ENCODE data around the gene TAS2R40.

TAS2R40 gene

DNA sequence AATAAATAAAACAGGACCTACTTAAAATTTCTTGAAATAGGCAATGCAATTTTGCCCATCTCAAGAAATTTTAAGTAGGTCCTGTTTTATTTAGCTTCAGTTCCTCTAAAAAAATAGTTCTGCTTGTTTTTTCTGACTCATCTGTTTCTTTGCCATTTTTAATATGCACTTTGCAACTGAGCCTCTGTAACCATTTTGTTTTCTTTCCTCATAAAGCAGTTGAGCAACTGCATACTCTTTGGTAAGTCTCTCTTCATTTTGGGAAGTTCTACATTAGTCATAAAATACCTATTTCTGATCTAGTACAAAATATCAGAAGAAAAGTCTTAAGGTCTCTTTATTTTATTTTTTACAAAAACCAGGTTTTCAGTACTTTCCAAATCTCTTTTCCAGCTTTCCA lies 18.0 kb downstream of the TAS2R40 start:
- H3K4me1 ChIP-seq (ENCODE audit: control extremely low read depth in 1 of 4, control insufficient read depth in 4 of 4, insufficient read depth in 4 of 4, low read length in 3 of 4) = peaks cover 4 to 22% (median 9%) of the 10 kb centered on the region in 4 experiments
- H3K36me3 ChIP-seq (ENCODE audit: control insufficient read depth in 4 of 4, insufficient read depth in 4 of 4, low read length in 3 of 4) = peaks cover 0 to 2% (median 0%) of the 10 kb centered on the region in 4 experiments
- H3K27me3 ChIP-seq (replicated peaks in 2 of 5; ENCODE audit: control insufficient read depth in 4 of 5, insufficient read depth in 5 of 5, low read length in 4 of 5) = no peaks in the 10 kb centered on the region
- no peak overlapping the region for H3K4me3 ChIP-seq (ENCODE audit: control insufficient read depth in 1 of 7, extremely low read depth in 1 of 7, insufficient read depth in 4 of 7, low read depth in 2 of 7, low read length in 6 of 7)
- H3K9me3 ChIP-seq (ENCODE audit: control extremely low read depth in 1 of 5, control insufficient read depth in 4 of 5, insufficient read depth in 2 of 5, low read depth in 1 of 5, low read length in 4 of 5) = peaks cover 0 to 12% (median 3%) of the 10 kb centered on the region in 5 experiments
- ChIA-PET CTCF (interaction anchor here (0.7 to 8.7 kb wide), 46 partner anchors 8 to 264 kb away, joined by 3 to 108 read pairs (median 4); partner anchors contain the start of genes CASP2, CLCN1 and GSTK1), POLR2A (interaction anchor here (0.6 kb wide), 1 partner anchor 494 kb away, joined by 3 read pairs; no protein-coding TSS in a partner anchor)
- DNase-seq = peak in 2 of 3 donors; percentile 57 to 60
- no peak overlapping the region for H3K27ac ChIP-seq (ENCODE audit: insufficient read depth in 1 of 2, low read depth in 1 of 2, low read length in 2 of 2, poor library complexity in 1 of 2, severe bottlenecking in 2 of 2)

DNA sequence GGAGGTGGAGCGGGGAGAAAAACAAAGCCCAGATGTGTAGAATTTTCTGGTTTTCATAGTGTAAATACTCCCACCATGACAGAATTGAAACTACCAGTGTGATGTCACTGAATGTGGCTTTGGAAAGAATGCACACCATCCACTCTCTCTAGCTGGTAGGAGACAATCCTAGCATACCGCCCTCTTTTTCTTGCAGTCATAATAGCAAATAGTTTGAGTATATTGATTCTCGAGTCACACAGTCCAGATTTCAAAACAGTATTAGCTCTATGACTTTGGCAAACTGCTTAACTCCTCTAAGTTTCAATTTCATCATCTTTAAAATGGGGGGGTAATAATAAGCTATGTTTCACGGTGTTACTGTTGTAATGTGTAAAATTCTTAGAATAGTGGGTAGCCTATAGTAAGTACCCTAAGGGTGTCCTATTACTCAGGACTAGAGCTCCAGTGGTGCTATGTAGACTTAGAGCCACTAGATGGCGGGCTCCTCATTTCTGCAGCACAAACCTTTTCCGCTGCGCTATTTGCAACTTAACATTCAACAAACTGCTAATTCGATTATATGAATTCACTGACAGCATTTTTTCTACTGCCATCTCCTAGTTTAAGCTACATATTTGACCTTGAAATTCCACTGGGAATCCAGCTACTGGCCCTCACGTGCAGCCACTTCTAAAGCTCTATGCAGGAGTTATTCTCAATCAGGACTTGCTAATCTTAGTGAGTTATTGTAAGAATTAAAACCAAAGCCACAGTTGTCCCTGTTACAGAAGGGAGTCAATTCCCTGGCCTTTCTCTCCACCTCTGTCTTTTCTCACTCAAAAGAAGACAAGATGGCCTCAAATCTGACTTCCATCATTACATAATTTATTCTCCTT lies 18.7 kb downstream of the TAS2R40 start:
- H3K36me3 ChIP-seq (ENCODE audit: control insufficient read depth in 4 of 4, insufficient read depth in 4 of 4, low read length in 3 of 4) = peaks cover 0 to 2% (median 0%) of the 10 kb centered on the region in 4 experiments
- peak; percentile 83 to 89 (median 88) for DNase-seq
- no peak overlapping the region for H3K27ac ChIP-seq (ENCODE audit: insufficient read depth in 1 of 2, low read depth in 1 of 2, low read length in 2 of 2, poor library complexity in 1 of 2, severe bottlenecking in 2 of 2)
- 0% methylated on average over 1 of the region's 9 CpGs for WGBS (ENCODE audit: insufficient coverage)
- no peak overlapping the region for H3K4me3 ChIP-seq (ENCODE audit: control insufficient read depth in 1 of 7, extremely low read depth in 1 of 7, insufficient read depth in 4 of 7, low read depth in 2 of 7, low read length in 6 of 7)
- POLR2A ChIA-PET = no interaction called here
- peaks cover 0 to 12% (median 3%) of the 10 kb centered on the region in 5 experiments for H3K9me3 ChIP-seq (ENCODE audit: control extremely low read depth in 1 of 5, control insufficient read depth in 4 of 5, insufficient read depth in 2 of 5, low read depth in 1 of 5, low read length in 4 of 5)
- H3K27me3 ChIP-seq (replicated peaks in 2 of 5; ENCODE audit: control insufficient read depth in 4 of 5, insufficient read depth in 5 of 5, low read length in 4 of 5) = no peaks in the 10 kb centered on the region
- peaks cover 4 to 24% (median 13%) of the 10 kb centered on the region in 4 experiments for H3K4me1 ChIP-seq (ENCODE audit: control extremely low read depth in 1 of 4, control insufficient read depth in 4 of 4, insufficient read depth in 4 of 4, low read length in 3 of 4)
- CTCF ChIA-PET = interaction anchor here (0.7 to 8.7 kb wide), 53 partner anchors 9 to 265 kb away, joined by 3 to 108 read pairs (median 5); partner anchors contain the start of genes CASP2, CLCN1, GSTK1 and TAS2R40

DNA sequence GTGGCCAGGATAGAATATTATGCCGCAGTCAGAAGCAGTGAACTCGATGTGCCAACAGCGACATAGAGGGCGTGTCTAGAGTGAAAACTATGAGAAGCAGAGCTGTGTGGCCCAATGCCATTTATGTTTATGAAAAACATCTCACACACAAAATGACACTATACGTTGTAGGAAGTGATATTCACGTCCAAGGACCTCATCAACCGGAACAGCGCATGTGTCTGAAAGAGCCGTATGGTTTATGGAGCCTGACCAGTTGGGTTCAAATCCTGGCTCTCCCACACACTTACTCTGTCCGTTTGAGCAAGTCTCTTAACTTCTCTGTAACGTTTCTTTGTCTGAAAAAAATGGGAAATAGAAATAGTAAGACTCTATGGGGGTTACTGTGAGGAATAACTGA lies 20.5 kb downstream of the TAS2R40 start:
- Histone ChIP-seq H3K27ac (ENCODE audit: insufficient read depth in 1 of 2, low read depth in 1 of 2, low read length in 2 of 2, poor library complexity in 1 of 2, severe bottlenecking in 2 of 2) (no peak overlapping the region), H3K4me3 (ENCODE audit: control insufficient read depth in 1 of 7, extremely low read depth in 1 of 7, insufficient read depth in 4 of 7, low read depth in 2 of 7, low read length in 6 of 7) (no peak overlapping the region), H3K4me1 (ENCODE audit: control extremely low read depth in 1 of 4, control insufficient read depth in 4 of 4, insufficient read depth in 4 of 4, low read length in 3 of 4) (peaks cover 4 to 26% (median 18%) of the 10 kb centered on the region in 4 experiments), H3K36me3 (ENCODE audit: control insufficient read depth in 4 of 4, insufficient read depth in 4 of 4, low read length in 3 of 4) (peaks cover 0 to 2% (median 0%) of the 10 kb centered on the region in 4 experiments), H3K9me3 (ENCODE audit: control extremely low read depth in 1 of 5, control insufficient read depth in 4 of 5, insufficient read depth in 2 of 5, low read depth in 1 of 5, low read length in 4 of 5) (no peaks in the 10 kb centered on the region), H3K27me3 (replicated peaks in 2 of 5; ENCODE audit: control insufficient read depth in 4 of 5, insufficient read depth in 5 of 5, low read length in 4 of 5) (no peaks in the 10 kb centered on the region)
- 95% methylated on average over 8 of the region's 11 CpGs for WGBS (ENCODE audit: insufficient coverage)
- ChIA-PET POLR2A (no interaction called here), CTCF (interaction anchor here (0.7 to 8.7 kb wide), 9 partner anchors 13 to 262 kb away, joined by 3 to 108 read pairs (median 3); no protein-coding TSS in a partner anchor)
- no peak for DNase-seq

DNA sequence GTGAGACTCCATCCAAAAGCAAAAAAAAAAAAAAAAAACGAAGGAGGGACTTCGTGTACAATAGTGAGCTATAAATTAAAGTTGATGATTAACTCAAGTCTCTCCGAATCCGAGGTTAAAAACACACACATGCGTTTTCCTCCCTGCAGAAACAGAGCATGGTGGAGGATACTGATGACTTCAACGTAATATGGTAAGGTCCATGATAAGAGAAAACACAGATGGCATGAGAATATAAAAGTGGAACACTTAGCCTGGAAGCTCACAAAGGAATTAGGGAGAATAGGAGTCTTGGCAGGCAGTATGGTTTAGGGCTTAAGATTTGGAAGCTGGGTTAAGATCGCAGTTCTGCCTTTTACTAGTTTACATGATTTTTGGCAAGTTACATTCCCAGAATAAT lies 21.3 kb downstream of the TAS2R40 start:
- H3K4me1 ChIP-seq (ENCODE audit: control extremely low read depth in 1 of 4, control insufficient read depth in 4 of 4, insufficient read depth in 4 of 4, low read length in 3 of 4) = peaks cover 4 to 26% (median 18%) of the 10 kb centered on the region in 4 experiments
- ChIA-PET POLR2A (no interaction called here), CTCF (interaction anchor here (0.7 to 8.7 kb wide), 10 partner anchors 10 to 172 kb away, joined by 3 to 108 read pairs (median 3); partner anchors contain the start of gene GSTK1)
- no peak overlapping the region for H3K27ac ChIP-seq (ENCODE audit: insufficient read depth in 1 of 2, low read depth in 1 of 2, low read length in 2 of 2, poor library complexity in 1 of 2, severe bottlenecking in 2 of 2)
- WGBS (ENCODE audit: insufficient coverage) = 96% methylated on average over 3 of the region's 7 CpGs
- H3K9me3 ChIP-seq (ENCODE audit: control extremely low read depth in 1 of 5, control insufficient read depth in 4 of 5, insufficient read depth in 2 of 5, low read depth in 1 of 5, low read length in 4 of 5) = no peaks in the 10 kb centered on the region
- peaks cover 0 to 2% (median 0%) of the 10 kb centered on the region in 4 experiments for H3K36me3 ChIP-seq (ENCODE audit: control insufficient read depth in 4 of 4, insufficient read depth in 4 of 4, low read length in 3 of 4)
- H3K27me3 ChIP-seq (replicated peaks in 2 of 5; ENCODE audit: control insufficient read depth in 4 of 5, insufficient read depth in 5 of 5, low read length in 4 of 5) = no peaks in the 10 kb centered on the region
- no peak for DNase-seq
- no peak overlapping the region for H3K4me3 ChIP-seq (ENCODE audit: control insufficient read depth in 1 of 7, extremely low read depth in 1 of 7, insufficient read depth in 4 of 7, low read depth in 2 of 7, low read length in 6 of 7)

DNA sequence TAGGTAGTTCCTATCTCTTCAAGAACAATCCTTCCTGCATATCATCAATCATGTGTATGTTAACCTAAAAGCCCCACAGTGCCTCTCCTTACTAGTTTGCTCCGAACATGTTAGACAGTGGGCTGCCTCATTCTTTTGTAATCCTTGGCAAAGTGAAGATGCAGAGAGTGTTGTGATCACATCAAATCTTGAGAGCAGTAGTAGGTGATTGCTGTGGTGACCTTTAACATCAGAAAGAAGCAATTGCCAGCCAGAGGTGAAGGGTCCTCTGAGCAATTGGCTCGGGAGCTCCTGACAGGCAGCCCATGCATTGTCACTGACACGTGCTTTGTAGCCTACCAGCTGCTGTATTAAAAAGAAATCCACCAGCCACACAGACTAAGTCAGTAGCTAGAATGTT lies 21.8 kb downstream of the TAS2R40 start:
- CTCF ChIA-PET = interaction anchor here (0.9 to 8.7 kb wide), 8 partner anchors 10 to 102 kb away, joined by 3 to 108 read pairs (median 4); partner anchors contain the start of gene GSTK1
- Histone ChIP-seq H3K27ac (ENCODE audit: insufficient read depth in 1 of 2, low read depth in 1 of 2, low read length in 2 of 2, poor library complexity in 1 of 2, severe bottlenecking in 2 of 2) (no peak overlapping the region), H3K4me1 (ENCODE audit: control extremely low read depth in 1 of 4, control insufficient read depth in 4 of 4, insufficient read depth in 4 of 4, low read length in 3 of 4) (peaks cover 4 to 26% (median 17%) of the 10 kb centered on the region in 4 experiments), H3K9me3 (ENCODE audit: control extremely low read depth in 1 of 5, control insufficient read depth in 4 of 5, insufficient read depth in 2 of 5, low read depth in 1 of 5, low read length in 4 of 5) (no peaks in the 10 kb centered on the region), H3K4me3 (ENCODE audit: control insufficient read depth in 1 of 7, extremely low read depth in 1 of 7, insufficient read depth in 4 of 7, low read depth in 2 of 7, low read length in 6 of 7) (no peak overlapping the region), H3K36me3 (ENCODE audit: control insufficient read depth in 4 of 4, insufficient read depth in 4 of 4, low read length in 3 of 4) (peaks cover 0 to 2% (median 0%) of the 10 kb centered on the region in 4 experiments), H3K27me3 (replicated peaks in 2 of 5; ENCODE audit: control insufficient read depth in 4 of 5, insufficient read depth in 5 of 5, low read length in 4 of 5) (no peaks in the 10 kb centered on the region)
- WGBS (ENCODE audit: insufficient coverage) = 100% methylated on average over 1 of the region's 3 CpGs
- DNase-seq = no peak
- POLR2A ChIA-PET = no interaction called here

DNA sequence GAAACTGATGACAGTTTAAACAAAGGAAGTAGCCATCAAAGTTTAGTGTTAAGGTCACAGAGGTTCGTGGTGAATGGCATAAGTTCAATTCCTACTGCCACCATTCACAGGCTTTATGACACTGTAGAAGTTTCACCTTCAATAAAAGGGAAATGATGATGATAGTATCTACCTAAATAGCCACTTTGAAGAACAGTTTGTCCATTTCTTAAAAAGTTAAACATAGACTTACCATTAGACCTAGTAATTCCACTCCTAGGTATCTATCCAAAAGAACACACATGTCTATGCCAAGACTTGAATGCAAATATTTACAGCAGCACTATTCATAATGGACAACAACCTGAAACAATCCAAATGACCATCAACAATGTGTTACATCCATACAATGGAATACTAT lies 22.5 kb downstream of the TAS2R40 start:
- CTCF ChIA-PET = interaction anchor here (1.0 to 8.7 kb wide), 5 partner anchors 19 to 62 kb away, joined by 3 to 108 read pairs (median 5); partner anchors contain the start of gene GSTK1
- Histone ChIP-seq H3K27me3 (replicated peaks in 2 of 5; ENCODE audit: control insufficient read depth in 4 of 5, insufficient read depth in 5 of 5, low read length in 4 of 5) (no peaks in the 10 kb centered on the region), H3K4me3 (ENCODE audit: control insufficient read depth in 1 of 7, extremely low read depth in 1 of 7, insufficient read depth in 4 of 7, low read depth in 2 of 7, low read length in 6 of 7) (no peak overlapping the region), H3K4me1 (ENCODE audit: control extremely low read depth in 1 of 4, control insufficient read depth in 4 of 4, insufficient read depth in 4 of 4, low read length in 3 of 4) (peaks cover 4 to 25% (median 13%) of the 10 kb centered on the region in 4 experiments), H3K36me3 (ENCODE audit: control insufficient read depth in 4 of 4, insufficient read depth in 4 of 4, low read length in 3 of 4) (peaks cover 0 to 2% (median 0%) of the 10 kb centered on the region in 4 experiments), H3K27ac (ENCODE audit: insufficient read depth in 1 of 2, low read depth in 1 of 2, low read length in 2 of 2, poor library complexity in 1 of 2, severe bottlenecking in 2 of 2) (no peak overlapping the region), H3K9me3 (ENCODE audit: control extremely low read depth in 1 of 5, control insufficient read depth in 4 of 5, insufficient read depth in 2 of 5, low read depth in 1 of 5, low read length in 4 of 5) (no peaks in the 10 kb centered on the region)
- DNase-seq = no peak
- no CpG with 5 or more reads among the region's 1 CpG for WGBS (ENCODE audit: insufficient coverage)
- POLR2A ChIA-PET = no interaction called here

Data from common myeloid progenitor, CD34-positive (primary cell).